ENCODE results near the gene SCAND1.

SCAND1 gene

DNA sequence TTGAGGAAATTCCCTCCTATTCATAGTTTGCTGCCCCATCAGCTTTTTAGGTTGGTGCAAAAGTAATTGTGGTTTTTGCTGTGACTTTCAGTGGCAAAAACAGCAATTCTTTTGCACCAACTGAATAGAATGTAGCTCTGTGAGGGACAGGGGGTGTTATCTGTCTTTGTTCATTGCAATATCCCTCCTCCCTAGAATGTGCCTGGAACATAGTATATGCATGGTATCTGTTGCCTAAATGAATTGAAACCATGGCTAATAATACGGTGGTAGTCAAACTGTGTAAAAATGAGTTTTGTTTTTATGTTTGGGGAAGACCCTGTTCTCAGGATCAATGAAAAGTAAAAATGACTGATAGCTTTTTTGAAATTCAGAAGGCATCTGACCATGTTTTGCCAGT lies 45.1 kb downstream of the SCAND1 start:
- in situ Hi-C loops (cut with MboI; ENCODE audit: low sequenced_read_pairs): no loop called here

DNA sequence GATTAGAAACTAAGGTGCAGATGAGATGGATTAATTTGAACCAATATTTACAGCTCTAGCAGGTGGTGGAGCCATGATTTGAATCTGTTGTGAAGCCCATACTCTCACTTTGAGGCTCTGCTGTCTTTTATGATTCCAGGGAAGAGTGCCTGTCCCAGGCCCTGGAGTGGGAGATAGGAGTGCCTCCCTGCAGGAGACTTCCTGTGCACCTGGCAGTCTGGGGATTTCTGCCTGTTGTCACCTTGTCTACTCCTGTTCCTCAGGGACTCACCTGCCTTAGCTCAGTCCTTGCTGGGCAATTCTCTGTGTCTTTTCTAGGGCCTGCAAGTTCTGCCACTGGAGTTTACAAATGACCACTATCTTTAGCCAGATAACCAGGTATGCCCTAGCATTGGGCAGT lies 46.3 kb downstream of the SCAND1 start:
- in situ Hi-C loops (cut with MboI; ENCODE audit: low sequenced_read_pairs): no loop called here

DNA sequence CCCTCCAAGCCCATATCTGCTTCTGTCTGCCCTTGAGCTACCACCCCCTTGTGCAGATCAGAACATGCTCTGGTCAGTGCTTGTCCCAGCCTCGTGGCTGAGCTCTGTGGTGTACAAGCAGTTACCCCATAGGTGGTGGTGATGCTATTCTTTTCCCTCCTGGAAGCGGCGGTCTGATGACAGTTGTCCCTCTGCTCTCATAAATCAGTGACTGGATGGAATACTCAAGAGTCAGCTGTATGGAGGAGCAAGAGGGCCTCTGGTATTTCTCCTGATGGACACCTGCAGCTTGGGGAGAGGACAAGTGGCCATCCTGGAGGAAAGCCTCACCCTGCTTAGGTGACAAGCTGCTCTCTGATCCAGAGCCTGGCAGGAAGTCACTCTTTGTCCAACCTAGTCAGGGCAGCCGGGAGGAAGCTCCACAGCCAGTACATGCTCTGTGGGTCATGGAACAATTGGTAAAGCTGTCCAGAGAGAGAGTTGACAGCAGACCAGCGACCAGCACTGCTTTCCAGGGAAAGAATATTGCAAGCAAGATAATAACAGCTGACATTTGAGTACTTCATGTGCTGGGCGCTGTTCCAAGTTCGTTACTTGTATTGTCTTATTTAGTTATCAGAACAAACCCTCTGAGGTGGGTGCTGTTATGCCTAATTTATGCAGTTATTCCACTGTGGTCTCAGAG lies 47.1 kb downstream of the SCAND1 start:
- in situ Hi-C loops (cut with MboI; ENCODE audit: low sequenced_read_pairs): no loop called here

DNA sequence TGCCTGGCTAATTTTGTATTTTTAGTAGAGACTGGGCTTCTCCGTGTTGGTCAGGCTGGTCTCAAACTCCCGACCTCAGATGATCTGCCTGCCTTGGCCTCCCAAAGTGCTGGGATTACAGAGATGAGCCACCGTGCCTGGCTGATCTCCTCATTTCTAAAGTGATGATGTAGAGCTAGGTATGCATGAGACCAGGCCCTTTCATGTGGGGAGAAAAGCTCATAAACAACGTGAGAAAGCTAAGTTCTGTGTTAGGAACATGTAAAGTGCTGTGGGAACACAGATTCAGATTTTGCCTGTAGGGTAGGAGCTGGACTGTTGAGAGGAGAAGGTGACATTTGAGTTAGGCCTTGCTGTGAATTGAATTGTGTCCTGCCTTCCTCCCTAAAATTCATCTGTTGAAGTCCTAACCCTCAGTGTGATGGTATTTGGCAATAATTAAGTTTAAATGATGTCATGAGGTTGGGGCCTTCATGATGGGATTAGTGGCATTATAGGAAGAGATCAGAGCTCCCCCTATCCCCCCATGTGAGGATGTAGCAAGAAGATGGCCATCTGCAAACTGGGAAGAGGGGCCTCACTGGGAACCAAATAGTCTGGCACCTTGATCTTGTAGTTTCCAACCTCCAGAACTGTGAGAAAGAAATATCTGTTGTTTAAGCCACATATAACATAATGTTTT lies 49.2 kb downstream of the SCAND1 start:
- in situ Hi-C loops (cut with MboI; ENCODE audit: low sequenced_read_pairs): no loop called here

DNA sequence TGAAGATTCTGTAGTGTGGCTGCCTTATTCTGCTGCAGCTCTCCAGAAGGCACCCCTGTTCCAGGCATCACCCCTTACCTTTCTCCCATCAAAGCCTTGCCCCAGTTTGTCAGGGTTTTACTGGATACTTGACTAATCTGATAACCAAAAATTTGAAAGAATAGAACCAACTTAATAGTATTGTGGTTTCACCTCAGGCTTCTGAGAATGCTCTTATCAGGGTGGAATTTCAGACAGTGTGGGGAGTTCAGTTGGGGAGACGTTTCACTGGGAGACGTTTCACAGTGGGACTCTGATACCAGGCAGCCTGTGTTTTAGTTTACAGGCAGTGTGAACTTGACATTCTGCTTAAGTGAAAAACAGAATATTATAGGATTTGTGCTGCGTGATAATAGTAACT lies 50.5 kb downstream of the SCAND1 start:
- in situ Hi-C loops (cut with MboI; ENCODE audit: low sequenced_read_pairs): no loop called here
